GM18508 (cell line): ENCODE measurements around the gene ABHD17B.
"Not testable (repeated sequence)": the region's sequence is repeated elsewhere in the genome, so short reads cannot be mapped to it uniquely, and the experiment has no call there.

Source experiments
- ATAC-seq: cut with Tn5 transposase; IDR thresholded peaks from one replicate; pipeline ENCODE4 v1.9.1; 2021; ENCODE audit warnings: moderate number of reproducible peaks; ENCODE audit not compliant: insufficient read depth, unreplicated experiment

The ABHD17B gene

GRCh38 chr9:71916834-71917534, 6.0 kb upstream of the ABHD17B start:
- ATAC-seq: peak; percentile 47

- no peak for ATAC-seq
Observed at GRCh38 chr9:71915495-71915894, 4.5 kb upstream of the ABHD17B start.

GRCh38 chr9:71911908-71912335, 929 bp upstream of the ABHD17B start:
- ATAC-seq: no peak

- ATAC-seq: peak; percentile 4
Observed at GRCh38 chr9:71910650-71911060, 338 bp downstream of the ABHD17B start.

DNA sequence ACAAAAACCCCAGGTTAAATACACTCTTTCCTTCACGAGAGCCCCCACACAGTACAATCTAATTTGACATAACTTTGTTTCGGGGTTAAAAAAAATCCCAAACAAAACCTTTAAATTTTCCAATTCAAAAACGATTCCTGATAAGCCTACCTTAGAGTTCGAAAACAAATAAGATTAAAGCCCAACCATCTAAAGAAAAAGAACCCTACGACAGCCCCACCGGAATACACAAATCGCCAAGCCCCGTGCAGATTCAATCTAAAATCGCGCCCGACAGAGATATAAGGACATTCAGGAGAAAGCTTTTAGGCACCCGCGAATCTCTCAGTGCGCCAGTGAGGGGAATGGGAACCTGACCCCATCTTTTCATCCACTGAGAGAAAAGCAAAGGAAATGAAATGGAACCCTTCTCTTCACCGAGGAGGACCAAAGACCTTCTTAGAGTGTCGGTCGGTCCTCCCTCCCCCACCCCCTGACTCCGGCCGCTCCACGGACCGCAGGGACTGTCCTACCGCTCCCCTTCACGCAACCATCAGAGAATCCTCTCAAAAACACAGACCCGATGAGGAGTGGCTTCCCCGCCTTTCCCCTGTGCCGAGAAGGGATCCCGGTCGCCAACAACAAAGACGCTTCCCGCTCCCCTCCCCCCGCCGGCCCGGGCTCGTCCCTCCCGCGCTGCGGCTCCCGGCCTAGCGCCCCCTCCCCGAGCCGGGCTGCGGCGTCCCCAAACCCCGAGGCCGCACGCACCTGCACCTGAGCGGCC, 925 bp downstream of the ABHD17B start:
- ATAC-seq: no peak

GRCh38 chr9:71908825-71909224, 2.2 kb downstream of the ABHD17B start:
- ATAC-seq: no peak

DNA sequence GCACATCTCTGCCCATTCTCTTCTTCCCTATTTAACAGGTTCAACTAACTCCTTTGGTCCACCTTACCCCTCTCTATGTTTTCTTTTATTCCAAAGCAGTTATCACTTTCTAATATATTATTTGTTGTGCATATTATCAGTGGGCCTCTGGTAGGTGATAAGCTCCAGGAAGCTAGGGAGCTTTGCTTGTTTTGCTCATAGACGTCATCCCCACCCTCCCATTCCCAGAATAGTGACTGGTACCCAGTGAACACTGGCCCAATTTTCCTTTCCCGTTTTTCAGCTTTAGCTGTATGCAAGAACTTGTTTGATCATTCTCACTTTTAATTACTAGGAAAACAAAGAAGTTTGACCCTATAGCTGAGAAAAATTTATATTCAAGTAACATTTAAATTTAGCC, 6.9 kb downstream of the ABHD17B start:
- ATAC-seq: no peak

DNA sequence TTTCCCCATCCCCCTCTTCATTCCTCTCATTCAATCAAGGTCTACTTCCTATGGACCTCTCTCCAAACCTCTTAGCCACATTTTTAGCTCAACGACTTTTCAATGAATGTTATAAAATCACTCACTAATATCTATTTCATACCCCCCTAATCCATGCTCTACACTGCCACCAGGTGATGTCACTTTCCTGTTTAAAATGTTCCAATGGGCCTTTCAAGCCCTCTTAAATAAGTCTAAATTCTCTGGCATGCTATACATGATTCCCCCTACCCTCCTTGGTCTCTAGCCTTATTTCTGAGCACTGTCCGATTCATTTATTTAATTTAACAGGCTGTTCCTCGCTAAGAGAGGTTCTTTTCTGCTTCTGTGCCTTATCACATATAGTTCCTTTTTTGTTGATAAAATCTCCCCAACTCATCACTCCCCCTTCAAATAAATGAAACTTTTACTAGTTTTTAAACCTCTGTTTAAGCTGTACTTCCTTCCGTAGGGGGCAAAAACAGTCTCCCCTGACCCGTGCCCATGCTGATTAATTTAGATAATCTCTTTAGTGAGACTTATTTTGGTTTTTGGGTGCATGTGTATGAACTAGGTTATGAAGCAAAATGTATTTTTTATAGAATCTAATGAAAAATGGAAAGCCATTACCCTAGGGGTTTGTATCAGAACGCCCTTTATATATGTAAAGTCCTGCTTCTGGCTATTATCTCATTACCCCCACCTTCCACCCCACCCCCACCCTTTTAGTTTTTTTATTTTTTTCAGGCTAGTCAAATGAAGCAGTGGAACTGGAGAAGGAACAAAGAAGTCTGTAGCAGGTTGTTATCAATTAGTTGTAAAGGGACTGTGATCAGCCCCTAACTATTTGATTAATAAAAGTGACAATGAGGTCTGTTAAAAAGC, 9.0 kb downstream of the ABHD17B start:
- no peak for ATAC-seq

DNA sequence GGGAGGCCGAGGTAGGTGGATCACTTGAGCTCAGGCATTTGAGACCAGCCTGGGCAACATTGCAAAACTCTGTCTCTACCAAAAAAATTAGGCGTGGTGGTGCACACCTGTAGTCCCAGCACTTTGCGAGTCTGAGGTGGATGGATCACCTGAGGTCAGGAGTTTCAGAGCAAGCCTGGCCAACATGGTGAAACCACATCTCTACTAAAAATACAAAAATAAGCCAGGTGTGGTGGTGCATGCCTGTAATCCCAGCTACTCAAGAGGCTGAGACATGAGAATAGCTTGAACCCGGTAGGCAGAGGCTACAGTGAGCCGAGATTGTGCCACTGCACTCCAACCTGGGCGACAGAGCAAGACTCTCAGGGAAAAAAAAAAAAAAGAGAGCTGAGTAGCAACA, 12.2 kb downstream of the ABHD17B start:
- not testable (repeated sequence) for ATAC-seq

DNA sequence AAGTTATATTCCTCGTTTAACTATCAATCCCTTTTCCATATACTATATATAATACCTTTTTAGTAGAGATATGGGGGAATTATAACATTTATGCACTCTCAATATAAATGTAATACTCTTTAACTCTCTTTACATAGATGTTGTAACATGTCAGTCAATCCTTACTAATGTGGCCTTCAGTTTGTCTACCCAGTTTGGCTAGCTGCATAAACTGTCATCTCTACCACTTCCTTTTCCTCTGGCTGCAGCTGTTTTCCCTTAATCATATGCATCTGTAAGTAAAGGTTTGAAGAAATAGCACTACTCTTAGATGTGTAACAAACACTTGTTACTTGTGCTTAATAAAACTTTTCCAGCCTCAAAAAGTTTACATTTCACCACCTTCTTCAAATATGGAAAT, 13.4 kb downstream of the ABHD17B start:
- peak; percentile 37 for ATAC-seq

GRCh38 chr9:71896761-71897160, 14.2 kb downstream of the ABHD17B start:
- ATAC-seq: no peak

DNA sequence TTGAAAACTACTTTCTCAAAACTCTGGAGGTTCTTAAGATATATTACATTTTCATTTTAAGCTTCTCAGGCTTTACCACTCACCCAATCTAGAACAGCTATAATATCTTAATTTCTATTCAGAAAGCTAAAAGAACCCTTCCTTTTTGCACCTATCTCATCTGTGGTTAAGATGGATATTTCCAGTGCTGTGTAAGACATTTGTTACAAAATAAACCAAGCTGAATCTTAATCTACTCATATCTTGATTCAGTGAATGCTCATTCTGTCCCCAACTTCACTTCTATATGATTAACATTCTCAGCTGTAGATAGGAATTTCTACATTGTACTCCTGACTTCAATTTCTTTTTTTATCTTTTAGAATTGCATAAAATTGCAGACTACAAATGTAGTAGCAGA, 15.0 kb downstream of the ABHD17B start:
- no peak for ATAC-seq

- peak; percentile 41 for ATAC-seq
Observed at GRCh38 chr9:71895117-71895516, 15.9 kb downstream of the ABHD17B start.

- ATAC-seq: no peak
Observed at GRCh38 chr9:71891557-71892189, 19.3 kb downstream of the ABHD17B start.

DNA sequence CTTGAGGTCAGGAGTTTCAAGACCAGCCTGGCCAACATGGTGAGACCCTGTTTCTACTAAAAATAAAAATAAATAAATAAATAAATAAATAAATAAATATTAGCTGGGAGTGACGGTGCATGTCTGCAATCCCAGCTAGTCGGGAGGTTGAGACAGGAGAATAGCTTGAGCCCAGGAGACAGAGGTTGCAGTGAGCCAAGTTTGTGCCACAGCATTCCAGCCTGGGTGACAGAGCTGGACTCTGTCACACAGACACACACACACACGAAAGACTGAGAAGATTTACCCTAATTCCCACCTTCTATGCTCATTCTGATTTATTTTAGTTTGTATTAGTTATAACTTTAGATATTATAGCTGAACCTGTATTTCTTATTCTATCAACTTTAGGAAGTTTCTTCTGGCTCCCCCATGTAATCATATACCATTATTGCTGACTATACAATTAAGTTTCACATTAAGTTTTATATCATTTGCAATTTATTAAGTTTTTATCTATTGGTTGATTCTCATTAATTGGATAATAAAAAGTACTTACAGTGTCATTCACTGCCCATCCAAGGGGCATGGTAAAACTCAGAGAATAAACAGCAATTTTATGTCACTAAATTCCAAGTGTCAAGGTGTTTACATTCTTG, 20.8 kb downstream of the ABHD17B start:
- no peak for ATAC-seq

- ATAC-seq: no peak
Observed at GRCh38 chr9:71887362-71887761, 23.6 kb downstream of the ABHD17B start.

- ATAC-seq: no peak
Observed at GRCh38 chr9:71886541-71886940, 24.5 kb downstream of the ABHD17B start.

DNA sequence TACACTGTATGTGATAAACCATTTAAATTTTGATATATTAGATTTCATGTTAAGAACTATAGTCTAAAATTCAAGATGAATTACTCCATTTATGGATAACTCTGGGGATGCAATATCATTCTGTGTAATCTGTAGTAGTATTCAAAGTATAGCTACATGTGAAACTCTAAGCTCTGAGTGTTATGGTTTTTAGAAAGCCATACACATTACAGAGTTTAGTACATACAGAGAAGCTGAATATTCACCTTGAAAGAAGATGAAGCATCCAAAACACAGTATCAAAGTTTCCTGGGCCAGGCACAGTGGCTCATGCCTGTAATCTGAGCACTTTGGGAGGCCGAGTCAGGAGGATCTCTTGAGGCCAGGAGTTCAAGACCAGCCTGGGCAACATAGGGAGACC, 25.0 kb downstream of the ABHD17B start:
- no peak for ATAC-seq

GRCh38 chr9:71885467-71885866, 25.5 kb downstream of the ABHD17B start:
- ATAC-seq: no peak

DNA sequence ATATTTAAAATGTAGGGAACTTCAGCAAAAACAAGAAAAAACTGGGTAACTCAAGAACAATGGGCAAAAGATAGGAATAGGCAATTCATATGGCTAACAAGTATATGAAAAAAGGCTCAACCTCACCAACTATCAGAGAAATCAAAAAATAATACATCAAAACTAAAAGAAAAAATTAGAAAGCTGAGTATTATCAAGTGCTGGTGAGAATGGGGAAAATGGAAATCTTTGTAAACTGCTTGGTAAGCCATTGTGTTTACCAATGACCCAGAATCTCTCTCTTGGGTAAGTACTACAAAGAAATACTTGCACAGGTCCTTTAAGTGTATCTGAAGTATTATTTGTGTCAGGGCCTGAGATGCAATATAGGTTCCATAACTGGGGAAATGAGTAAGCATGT, 27.0 kb downstream of the ABHD17B start:
- ATAC-seq: no peak
